HL-60/S4 treated with phorbol 12-myristate 13-acetate at 8.2 ng/mL for 4 days and 3 days (cell line): Measurements from ENCODE around the gene LACC1.

ENCODE experiments used
- in situ Hi-C: fragments of 300-500 bp; cut with MboI; formaldehyde crosslinking; loops from 2 replicates; pipeline ENCODE4 v1.15.0; 2022; ENCODE audit warnings: low sequenced_read_pairs

LACC1 gene

DNA sequence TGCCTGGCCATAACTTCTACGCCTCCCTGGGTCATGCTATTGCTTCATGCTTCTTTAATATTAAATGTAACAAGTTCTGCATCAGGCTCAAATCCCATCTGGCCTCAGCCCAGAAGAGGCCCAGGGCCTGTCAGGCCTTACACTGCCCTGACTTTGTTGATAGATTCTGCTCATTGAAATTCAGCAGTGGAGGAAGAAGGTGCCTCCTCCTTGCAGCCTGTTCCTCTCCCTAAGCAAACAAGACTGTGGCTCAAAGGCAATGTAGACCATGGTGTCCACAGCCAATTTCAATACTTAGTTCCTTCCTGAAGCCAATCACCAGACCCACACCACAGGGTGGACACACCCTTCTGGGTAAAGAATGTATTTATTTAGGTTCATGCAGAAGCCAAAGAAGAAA lies 59.4 kb downstream of the LACC1 start:
- in situ Hi-C loops: no loop called here

DNA sequence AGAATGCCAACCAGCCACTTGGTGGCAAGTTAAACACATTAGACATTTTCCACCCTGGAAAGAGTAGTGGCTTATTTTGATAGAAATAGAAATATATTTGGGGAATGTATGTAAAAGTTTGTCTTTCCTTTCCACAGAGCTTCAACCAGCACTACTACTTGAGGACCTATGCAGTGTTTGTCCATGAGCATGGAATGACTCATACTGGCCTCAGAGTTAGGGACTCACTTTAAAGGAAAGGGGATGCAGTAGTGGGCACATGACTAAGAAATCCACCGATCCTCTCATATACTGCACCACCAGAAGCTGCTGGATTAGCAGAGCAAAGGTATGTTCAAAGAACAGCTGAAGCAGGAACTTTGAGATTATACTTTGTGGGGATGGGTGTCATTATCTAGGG lies 62.6 kb downstream of the LACC1 start:
- in situ Hi-C loops: no loop called here
